ES-I3 (cell line): ENCODE data around the gene CMIP.

ENCODE experiments used
- H3K36me3 ChIP-seq: 2 replicates; pipeline ENCODE4 v1.6.1; 2013; ENCODE audit warnings: mild to moderate bottlenecking, low read length, control low read depth, moderate library complexity; ENCODE audit not compliant: insufficient read depth
- H3K4me1 ChIP-seq: 2 replicates; pipeline ENCODE4 v1.6.1; 2013; ENCODE audit warnings: mild to moderate bottlenecking, control low read depth, low read length; ENCODE audit not compliant: insufficient read depth
- H3K9ac ChIP-seq: 2 replicates; pipeline ENCODE4 v1.6.1; 2013; ENCODE audit warnings: low read depth, mild to moderate bottlenecking, low read length, moderate library complexity
- H3K9me3 ChIP-seq: 2 replicates; pipeline ENCODE4 v1.6.1; 2013; ENCODE audit warnings: mild to moderate bottlenecking, low read length, moderate library complexity; ENCODE audit not compliant: control insufficient read depth, insufficient read depth

The CMIP gene

GRCh38 chr16:81505011-81505661, 60.5 kb downstream of the CMIP start:
- Histone ChIP-seq H3K9me3 (no peaks in the 10 kb centered on the region), H3K4me1 (peaks cover 4% of the 10 kb centered on the region; the same call in 1 of the 2 replicates), H3K36me3 (0 out of 2 replicates have a peak, but pooled peaks cover 2% of the 10 kb centered on the region), H3K9ac (no peak overlapping the region)

- Histone ChIP-seq H3K9ac (no peak overlapping the region), H3K36me3 (0 out of 2 replicates have a peak, but pooled peaks cover 6% of the 10 kb centered on the region), H3K4me1 (peaks cover 14% of the 10 kb centered on the region; the same call in 1 of the 2 replicates), H3K9me3 (no peaks in the 10 kb centered on the region; the same call in 1 of the 2 replicates)
Measured at GRCh38 chr16:81509404-81509803, 64.8 kb downstream of the CMIP start.

- peaks cover 14% of the 10 kb centered on the region; the same call in 1 of the 2 replicates for H3K4me1 ChIP-seq
- 0 out of 2 replicates have a peak, but pooled peaks cover 6% of the 10 kb centered on the region for H3K36me3 ChIP-seq
- H3K9me3 ChIP-seq, result no peaks in the 10 kb centered on the region; the same call in 1 of the 2 replicates
- no peak overlapping the region for H3K9ac ChIP-seq
Measured at GRCh38 chr16:81510016-81510415, 65.4 kb downstream of the CMIP start.

- no peaks in the 10 kb centered on the region; the same call in 1 of the 2 replicates for H3K9me3 ChIP-seq
- peaks cover 14% of the 10 kb centered on the region; the same call in 1 of the 2 replicates for H3K4me1 ChIP-seq
- H3K36me3 ChIP-seq, result 0 out of 2 replicates have a peak, but pooled peaks cover 6% of the 10 kb centered on the region
- no peak overlapping the region for H3K9ac ChIP-seq
Measured at GRCh38 chr16:81511371-81511770, 66.8 kb downstream of the CMIP start.

GRCh38 chr16:81513204-81514040, 68.8 kb downstream of the CMIP start:
- Histone ChIP-seq H3K9ac (no peak overlapping the region), H3K4me1 (peaks cover 14% of the 10 kb centered on the region; the same call in 1 of the 2 replicates), H3K9me3 (no peaks in the 10 kb centered on the region; the same call in 1 of the 2 replicates), H3K36me3 (0 out of 2 replicates have a peak, but pooled peaks cover 3% of the 10 kb centered on the region)

- H3K9me3 ChIP-seq, result no peaks in the 10 kb centered on the region; the same call in 1 of the 2 replicates
- peaks cover 14% of the 10 kb centered on the region; the same call in 1 of the 2 replicates for H3K4me1 ChIP-seq
- no peak overlapping the region for H3K9ac ChIP-seq
- H3K36me3 ChIP-seq, result 0 out of 2 replicates have a peak, but pooled peaks cover 3% of the 10 kb centered on the region
Measured at GRCh38 chr16:81514041-81514559, 69.5 kb downstream of the CMIP start.

- Histone ChIP-seq H3K9ac (no peak overlapping the region), H3K9me3 (no peaks in the 10 kb centered on the region; the same call in 1 of the 2 replicates), H3K4me1 (peaks cover 14% of the 10 kb centered on the region; the same call in 1 of the 2 replicates), H3K36me3 (0 out of 2 replicates have a peak, but pooled peaks cover 3% of the 10 kb centered on the region)
Measured at GRCh38 chr16:81514568-81515258, 70.1 kb downstream of the CMIP start.

GRCh38 chr16:81515281-81515680, 70.7 kb downstream of the CMIP start:
- Histone ChIP-seq H3K36me3 (0 out of 2 replicates have a peak, but pooled peaks cover 3% of the 10 kb centered on the region), H3K9ac (no peak overlapping the region), H3K9me3 (no peaks in the 10 kb centered on the region; the same call in 1 of the 2 replicates), H3K4me1 (peaks cover 14% of the 10 kb centered on the region; the same call in 1 of the 2 replicates)

- H3K9me3 ChIP-seq, result no peaks in the 10 kb centered on the region; the same call in 1 of the 2 replicates
- H3K4me1 ChIP-seq, result peaks cover 14% of the 10 kb centered on the region; the same call in 1 of the 2 replicates
- no peak overlapping the region for H3K9ac ChIP-seq
- no peaks in the 10 kb centered on the region for H3K36me3 ChIP-seq
Measured at GRCh38 chr16:81515721-81516120, 71.1 kb downstream of the CMIP start.

- peaks cover 14% of the 10 kb centered on the region; the same call in 1 of the 2 replicates for H3K4me1 ChIP-seq
- H3K36me3 ChIP-seq, result no peaks in the 10 kb centered on the region
- H3K9me3 ChIP-seq, result no peaks in the 10 kb centered on the region
- H3K9ac ChIP-seq, result no peak overlapping the region
Measured at GRCh38 chr16:81516478-81517149, 72.0 kb downstream of the CMIP start.

GRCh38 chr16:81517150-81517499, 72.5 kb downstream of the CMIP start:
- Histone ChIP-seq H3K36me3 (no peaks in the 10 kb centered on the region), H3K9me3 (no peaks in the 10 kb centered on the region), H3K4me1 (peaks cover 14% of the 10 kb centered on the region; the same call in 1 of the 2 replicates), H3K9ac (no peak overlapping the region)

GRCh38 chr16:81517629-81518438, 73.2 kb downstream of the CMIP start:
- no peaks in the 10 kb centered on the region for H3K36me3 ChIP-seq
- no peaks in the 10 kb centered on the region for H3K9me3 ChIP-seq
- peaks cover 11% of the 10 kb centered on the region; the same call in 1 of the 2 replicates for H3K4me1 ChIP-seq
- H3K9ac ChIP-seq, result no peak overlapping the region

- no peaks in the 10 kb centered on the region for H3K9me3 ChIP-seq
- no peaks in the 10 kb centered on the region for H3K36me3 ChIP-seq
- H3K4me1 ChIP-seq, result peaks cover 5% of the 10 kb centered on the region; the same call in 1 of the 2 replicates
- no peak overlapping the region for H3K9ac ChIP-seq
Measured at GRCh38 chr16:81518439-81518757, 73.8 kb downstream of the CMIP start.
